OCI-LY1 (cell line): ENCODE data around the gene GATAD2A.

ENCODE experiments used
- CTCF ChIP-seq: fragments of 200-600 bp; sonication (generic), shearing (Covaris generic); IDR thresholded peaks from 2 replicates; pipeline ENCODE4 v1.5.1; 2017; ENCODE audit warnings: mild to moderate bottlenecking, antibody characterized with exemption, low read length, moderate library complexity, mixed read lengths
- EZH2 ChIP-seq: fragments of 200-600 bp; sonication (generic), shearing (Covaris generic); IDR thresholded peaks from 2 replicates; pipeline ENCODE4 v1.8.0; 2017; ENCODE audit warnings: borderline replicate concordance, mixed run types, mild to moderate bottlenecking, antibody characterized with exemption, low read length, moderate library complexity, mixed read lengths

- TF ChIP-seq CTCF (no peak), EZH2 (no peak)
Observed at GRCh38 chr19:19489804-19490204, 84.3 kb downstream of the GATAD2A start.
